ENCODE data around the gene BPIFB2. TPM values are rescaled to one million over a fixed set of nuclear protein-coding genes. Genes with fewer than 3 reads are reported as not detected.

Gene BPIFB2
- total RNA-seq, 1 donor from 2014 or later = not detected

DNA sequence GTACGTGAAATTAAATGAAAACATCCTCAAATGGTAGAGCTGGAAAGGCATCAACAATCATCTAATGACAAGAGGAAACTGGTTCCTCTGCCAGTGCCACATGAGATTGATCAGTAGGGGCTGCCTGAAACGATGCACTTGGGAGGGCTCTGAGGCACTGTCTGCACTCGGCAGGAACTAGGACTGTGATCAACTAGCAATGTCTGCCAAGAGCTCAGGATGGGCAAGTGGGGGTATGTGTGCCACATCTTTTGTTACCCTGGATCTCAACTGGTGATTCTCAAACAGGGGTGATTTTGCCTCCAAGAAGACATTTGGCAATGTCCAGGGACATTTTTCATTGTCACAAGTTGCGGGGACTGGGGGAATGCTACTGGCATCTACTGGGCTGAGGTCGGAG, 25.9 kb downstream of the BPIFB2 start:
- H3K27ac Mint-ChIP-seq (ENCODE audit: unreplicated experiment) = no peak overlapping the region
- no peaks in the 10 kb centered on the region for H3K4me1 Mint-ChIP-seq (ENCODE audit: low read depth, unreplicated experiment)

DNA sequence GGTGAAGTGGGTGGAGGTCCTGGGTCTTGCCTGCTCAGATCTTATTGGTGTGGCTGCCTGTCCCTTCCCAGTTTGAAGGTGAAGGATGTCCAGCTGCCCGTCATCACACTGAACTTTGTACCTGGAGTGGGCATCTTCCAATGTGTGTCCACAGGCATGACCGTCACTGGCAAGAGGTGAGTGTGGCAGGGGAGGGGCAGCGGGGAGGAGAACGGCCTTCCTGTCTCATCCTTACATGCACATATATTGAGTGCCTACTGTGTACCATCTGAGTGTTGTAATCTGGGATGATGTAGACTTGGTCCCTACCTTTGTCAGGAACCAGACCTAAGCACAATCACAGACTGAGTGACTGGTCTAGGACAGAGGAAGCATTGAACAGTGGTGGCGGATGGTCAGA, 26.6 kb downstream of the BPIFB2 start:
- H3K4me3 Mint-ChIP-seq (ENCODE audit: unreplicated experiment) = no peak overlapping the region
- H3K9me3 Mint-ChIP-seq (ENCODE audit: unreplicated experiment) = peaks cover 7% of the 10 kb centered on the region
- H3K27ac Mint-ChIP-seq (ENCODE audit: unreplicated experiment) = no peak overlapping the region
- peaks cover 12% of the 10 kb centered on the region for H3K36me3 Mint-ChIP-seq (ENCODE audit: unreplicated experiment)
- TF ChIP-seq, protein P1, sequence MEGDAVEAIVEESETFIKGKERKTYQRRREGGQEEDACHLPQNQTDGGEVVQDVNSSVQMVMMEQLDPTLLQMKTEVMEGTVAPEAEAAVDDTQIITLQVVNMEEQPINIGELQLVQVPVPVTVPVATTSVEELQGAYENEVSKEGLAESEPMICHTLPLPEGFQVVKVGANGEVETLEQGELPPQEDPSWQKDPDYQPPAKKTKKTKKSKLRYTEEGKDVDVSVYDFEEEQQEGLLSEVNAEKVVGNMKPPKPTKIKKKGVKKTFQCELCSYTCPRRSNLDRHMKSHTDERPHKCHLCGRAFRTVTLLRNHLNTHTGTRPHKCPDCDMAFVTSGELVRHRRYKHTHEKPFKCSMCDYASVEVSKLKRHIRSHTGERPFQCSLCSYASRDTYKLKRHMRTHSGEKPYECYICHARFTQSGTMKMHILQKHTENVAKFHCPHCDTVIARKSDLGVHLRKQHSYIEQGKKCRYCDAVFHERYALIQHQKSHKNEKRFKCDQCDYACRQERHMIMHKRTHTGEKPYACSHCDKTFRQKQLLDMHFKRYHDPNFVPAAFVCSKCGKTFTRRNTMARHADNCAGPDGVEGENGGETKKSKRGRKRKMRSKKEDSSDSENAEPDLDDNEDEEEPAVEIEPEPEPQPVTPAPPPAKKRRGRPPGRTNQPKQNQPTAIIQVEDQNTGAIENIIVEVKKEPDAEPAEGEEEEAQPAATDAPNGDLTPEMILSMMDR (IDR thresholded peaks at IDR 0.05; ENCODE audit: partially characterized antibody, unreplicated experiment) = no peak
- peaks cover 8% of the 10 kb centered on the region for H3K27me3 Mint-ChIP-seq (ENCODE audit: unreplicated experiment)
- no peaks in the 10 kb centered on the region for H3K4me1 Mint-ChIP-seq (ENCODE audit: low read depth, unreplicated experiment)
- no peak for DNase-seq

More for the DNA sequence above, 25.9 kb downstream of the BPIFB2 start:
- TF ChIP-seq, protein P1 (IDR thresholded peaks at IDR 0.05; ENCODE audit: partially characterized antibody, unreplicated experiment) = no peak
- no peak for DNase-seq
- Mint-ChIP-seq H3K4me3 (ENCODE audit: unreplicated experiment) (no peak overlapping the region), H3K27me3 (ENCODE audit: unreplicated experiment) (peaks cover 8% of the 10 kb centered on the region), H3K9me3 (ENCODE audit: unreplicated experiment) (peaks cover 7% of the 10 kb centered on the region), H3K36me3 (ENCODE audit: unreplicated experiment) (peaks cover 12% of the 10 kb centered on the region)

DNA sequence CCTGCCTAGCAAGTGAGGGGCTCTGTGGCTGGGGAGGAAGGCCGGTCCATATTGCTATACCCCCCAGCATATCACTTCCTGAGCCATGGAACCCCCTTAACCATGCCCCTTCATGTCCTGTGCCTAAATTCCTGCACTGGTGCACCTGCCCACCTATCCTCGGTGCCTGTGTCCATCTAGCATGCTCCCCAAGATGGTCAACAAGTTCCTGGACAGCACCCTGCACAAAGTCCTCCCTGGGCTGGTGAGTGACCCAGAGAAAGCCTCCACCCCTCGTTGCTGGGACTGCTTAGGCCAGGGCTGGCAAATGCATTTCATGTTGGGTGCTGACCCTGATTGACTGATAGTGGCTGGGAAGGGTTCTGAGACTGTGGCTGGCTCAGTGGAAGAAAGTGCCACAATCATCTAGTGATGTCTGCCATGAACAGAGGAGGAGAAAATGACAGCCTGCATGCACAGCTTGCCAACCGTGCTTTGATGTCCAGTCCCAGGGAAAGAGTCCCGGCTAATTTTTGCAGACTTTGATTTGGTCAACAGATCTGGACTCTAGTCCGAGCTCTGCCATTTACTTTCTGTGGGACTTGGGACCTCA, 27.5 kb downstream of the BPIFB2 start:
- Mint-ChIP-seq H3K4me1 (ENCODE audit: low read depth, unreplicated experiment) (no peaks in the 10 kb centered on the region), H3K36me3 (ENCODE audit: unreplicated experiment) (peaks cover 12% of the 10 kb centered on the region), H3K9me3 (ENCODE audit: unreplicated experiment) (peaks cover 7% of the 10 kb centered on the region), H3K27me3 (ENCODE audit: unreplicated experiment) (peaks cover 9% of the 10 kb centered on the region), H3K27ac (ENCODE audit: unreplicated experiment) (no peak overlapping the region), H3K4me3 (ENCODE audit: unreplicated experiment) (no peak overlapping the region)
- TF ChIP-seq, protein P1 (IDR thresholded peaks at IDR 0.05; ENCODE audit: partially characterized antibody, unreplicated experiment) = no peak
- no peak for DNase-seq

DNA sequence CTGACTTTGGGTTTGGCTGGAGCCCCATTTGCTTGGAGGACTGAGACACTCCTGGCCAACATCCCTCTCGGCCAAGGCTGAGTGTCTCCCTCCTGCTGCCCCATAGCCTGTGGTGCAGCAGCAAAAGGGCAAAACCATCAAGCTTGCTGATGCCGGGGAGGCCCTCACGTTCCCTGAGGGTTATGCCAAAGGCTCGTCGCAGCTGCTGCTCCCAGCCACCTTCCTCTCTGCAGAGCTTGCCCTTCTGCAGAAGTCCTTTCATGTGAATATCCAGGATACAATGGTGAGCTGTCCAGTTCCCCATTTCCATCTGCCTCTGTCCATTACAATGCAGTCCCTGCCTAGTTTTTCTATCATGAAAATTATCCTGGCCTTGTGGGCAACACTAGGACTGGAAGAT, 30.0 kb downstream of the BPIFB2 start:
- Mint-ChIP-seq H3K36me3 (ENCODE audit: unreplicated experiment) (peaks cover 18% of the 10 kb centered on the region), H3K27ac (ENCODE audit: unreplicated experiment) (no peak overlapping the region), H3K4me3 (ENCODE audit: unreplicated experiment) (no peak overlapping the region), H3K27me3 (ENCODE audit: unreplicated experiment) (peaks cover 11% of the 10 kb centered on the region), H3K9me3 (ENCODE audit: unreplicated experiment) (peaks cover 10% of the 10 kb centered on the region), H3K4me1 (ENCODE audit: low read depth, unreplicated experiment) (peaks cover 10% of the 10 kb centered on the region)
- TF ChIP-seq, protein P1 (IDR thresholded peaks at IDR 0.05; ENCODE audit: partially characterized antibody, unreplicated experiment) = no peak
- DNase-seq = no peak

DNA sequence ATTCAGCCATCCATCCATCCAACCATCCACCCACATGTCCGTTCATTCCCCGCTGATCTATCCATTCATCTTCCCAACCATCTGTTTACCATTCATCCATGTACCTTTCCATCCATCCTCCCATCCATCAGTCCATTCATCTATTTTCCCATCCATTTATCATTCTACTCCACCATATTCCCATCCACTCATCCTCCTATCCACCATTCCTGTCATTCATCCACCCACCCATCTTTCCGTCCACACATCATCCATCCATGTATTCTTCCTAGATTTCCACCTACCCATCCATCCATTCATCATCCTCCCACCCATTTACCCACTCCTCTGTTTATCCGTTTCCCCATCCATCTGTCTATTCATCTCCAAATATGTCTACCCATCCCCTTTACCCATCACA, 30.7 kb downstream of the BPIFB2 start:
- Mint-ChIP-seq H3K9me3 (ENCODE audit: unreplicated experiment) (peaks cover 10% of the 10 kb centered on the region), H3K36me3 (ENCODE audit: unreplicated experiment) (peaks cover 15% of the 10 kb centered on the region), H3K27me3 (ENCODE audit: unreplicated experiment) (peaks cover 10% of the 10 kb centered on the region), H3K27ac (ENCODE audit: unreplicated experiment) (no peak overlapping the region), H3K4me3 (ENCODE audit: unreplicated experiment) (no peak overlapping the region), H3K4me1 (ENCODE audit: low read depth, unreplicated experiment) (peaks cover 14% of the 10 kb centered on the region)
- TF ChIP-seq, protein P1 (IDR thresholded peaks at IDR 0.05; ENCODE audit: partially characterized antibody, unreplicated experiment) = no peak
- no peak for DNase-seq
